ENCODE results near the gene PHF21B. TPM values are rescaled to one million over a fixed set of nuclear protein-coding genes. Genes with fewer than 3 reads are reported as not detected.
"Not testable (repeated sequence)": the region's sequence is repeated elsewhere in the genome, so short reads cannot be mapped to it uniquely, and the experiment has no call there.

The PHF21B gene
- total RNA-seq, 3 donors from 2014 or later (not counting 1 experiment from before 2014, with no cell fraction given): not detected

- H3K36me3 ChIP-seq (ENCODE audit: control insufficient read depth, insufficient read depth, low read length): no peaks in the 10 kb centered on the region
- DNase-seq (no peak), ATAC-seq (no peak)
- intact Hi-C loops (cut with micrococcal nuclease): no loop called here
- no peaks in the 10 kb centered on the region for H3K4me1 ChIP-seq (ENCODE audit: control insufficient read depth, insufficient read depth, low read length)
- 86% methylated on average over 5 of the region's 5 CpGs for WGBS (ENCODE audit: insufficient coverage)
- H3K27ac ChIP-seq (ENCODE audit: low read length): no peak overlapping the region
- no peaks in the 10 kb centered on the region for H3K4me1 Mint-ChIP-seq
- no peaks in the 10 kb centered on the region for H3K27me3 Mint-ChIP-seq (ENCODE audit: low read depth in 2 of 2)
- no peaks in the 10 kb centered on the region for H3K27me3 ChIP-seq (ENCODE audit: control insufficient read depth, insufficient read depth, low read length)
- no peaks in the 10 kb centered on the region for H3K9me3 Mint-ChIP-seq
- no peaks in the 10 kb centered on the region for H3K9me3 ChIP-seq (ENCODE audit: control insufficient read depth, insufficient read depth, low read length)
- TF ChIP-seq, protein P1, sequence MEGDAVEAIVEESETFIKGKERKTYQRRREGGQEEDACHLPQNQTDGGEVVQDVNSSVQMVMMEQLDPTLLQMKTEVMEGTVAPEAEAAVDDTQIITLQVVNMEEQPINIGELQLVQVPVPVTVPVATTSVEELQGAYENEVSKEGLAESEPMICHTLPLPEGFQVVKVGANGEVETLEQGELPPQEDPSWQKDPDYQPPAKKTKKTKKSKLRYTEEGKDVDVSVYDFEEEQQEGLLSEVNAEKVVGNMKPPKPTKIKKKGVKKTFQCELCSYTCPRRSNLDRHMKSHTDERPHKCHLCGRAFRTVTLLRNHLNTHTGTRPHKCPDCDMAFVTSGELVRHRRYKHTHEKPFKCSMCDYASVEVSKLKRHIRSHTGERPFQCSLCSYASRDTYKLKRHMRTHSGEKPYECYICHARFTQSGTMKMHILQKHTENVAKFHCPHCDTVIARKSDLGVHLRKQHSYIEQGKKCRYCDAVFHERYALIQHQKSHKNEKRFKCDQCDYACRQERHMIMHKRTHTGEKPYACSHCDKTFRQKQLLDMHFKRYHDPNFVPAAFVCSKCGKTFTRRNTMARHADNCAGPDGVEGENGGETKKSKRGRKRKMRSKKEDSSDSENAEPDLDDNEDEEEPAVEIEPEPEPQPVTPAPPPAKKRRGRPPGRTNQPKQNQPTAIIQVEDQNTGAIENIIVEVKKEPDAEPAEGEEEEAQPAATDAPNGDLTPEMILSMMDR (IDR thresholded peaks at IDR 0.05): no peak
- H3K4me3 ChIP-seq (ENCODE audit: low read length): no peak overlapping the region
- no peak overlapping the region for H3K27ac Mint-ChIP-seq
- H3K36me3 Mint-ChIP-seq: no peaks in the 10 kb centered on the region
- no peak overlapping the region for H3K4me3 Mint-ChIP-seq
Measured at GRCh38 chr22:44855855-44856254, 153.9 kb downstream of the PHF21B start.

DNA sequence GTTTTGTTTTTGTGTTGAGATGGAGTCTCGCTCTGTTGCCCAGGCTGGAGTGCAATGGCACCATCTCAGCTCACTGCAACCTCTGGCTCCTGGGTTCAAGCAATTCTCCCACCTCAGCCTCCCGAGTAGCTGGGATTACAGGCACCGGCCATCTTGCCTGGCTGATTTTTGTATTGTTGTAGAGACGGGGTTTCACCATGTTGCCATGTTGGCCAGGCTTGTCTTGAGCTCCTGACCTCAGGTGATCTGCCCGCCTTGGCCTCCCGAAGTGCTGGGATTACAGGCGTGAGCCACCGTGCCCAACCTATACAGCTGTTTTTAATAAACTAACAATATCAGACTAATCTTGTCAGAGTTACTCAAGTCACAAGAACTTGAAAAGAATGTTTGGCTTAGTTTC lies 155.2 kb downstream of the PHF21B start:
- H3K27me3 ChIP-seq (ENCODE audit: control insufficient read depth, insufficient read depth, low read length); ATAC-seq; DNase-seq; intact Hi-C loops (cut with micrococcal nuclease); H3K4me3 ChIP-seq (ENCODE audit: low read length); H3K36me3 Mint-ChIP-seq; H3K4me1 Mint-ChIP-seq; H3K27ac ChIP-seq (ENCODE audit: low read length); H3K27ac Mint-ChIP-seq; H3K9me3 Mint-ChIP-seq; H3K9me3 ChIP-seq (ENCODE audit: control insufficient read depth, insufficient read depth, low read length); H3K27me3 Mint-ChIP-seq (ENCODE audit: low read depth in 2 of 2); H3K36me3 ChIP-seq (ENCODE audit: control insufficient read depth, insufficient read depth, low read length); H3K4me3 Mint-ChIP-seq; H3K4me1 ChIP-seq (ENCODE audit: control insufficient read depth, insufficient read depth, low read length): not testable (repeated sequence)
- 94% methylated on average over 8 of the region's 8 CpGs for WGBS (ENCODE audit: insufficient coverage)

- Histone ChIP-seq H3K27me3 (ENCODE audit: control insufficient read depth, insufficient read depth, low read length) (no peaks in the 10 kb centered on the region), H3K4me1 (ENCODE audit: control insufficient read depth, insufficient read depth, low read length) (no peaks in the 10 kb centered on the region), H3K36me3 (ENCODE audit: control insufficient read depth, insufficient read depth, low read length) (no peaks in the 10 kb centered on the region), H3K9me3 (ENCODE audit: control insufficient read depth, insufficient read depth, low read length) (no peaks in the 10 kb centered on the region), H3K27ac (ENCODE audit: low read length) (no peak overlapping the region), H3K4me3 (ENCODE audit: low read length) (no peak overlapping the region)
- no peak overlapping the region for H3K27ac Mint-ChIP-seq
- no peaks in the 10 kb centered on the region for H3K36me3 Mint-ChIP-seq
- DNase-seq (no peak), ATAC-seq (no peak)
- TF ChIP-seq, protein P1 (IDR thresholded peaks at IDR 0.05): no peak
- intact Hi-C loops (cut with micrococcal nuclease): no loop called here
- no peaks in the 10 kb centered on the region for H3K4me1 Mint-ChIP-seq
- H3K27me3 Mint-ChIP-seq (ENCODE audit: low read depth in 2 of 2): no peaks in the 10 kb centered on the region
- no peaks in the 10 kb centered on the region for H3K9me3 Mint-ChIP-seq
- WGBS (ENCODE audit: insufficient coverage): 95% methylated on average over 5 of the region's 6 CpGs
- no peak overlapping the region for H3K4me3 Mint-ChIP-seq
Measured at GRCh38 chr22:44850946-44851345, 158.9 kb downstream of the PHF21B start.

GRCh38 chr22:44848791-44849420 lies 160.9 kb downstream of the PHF21B start:
- Mint-ChIP-seq H3K36me3 (peaks cover 8% of the 10 kb centered on the region), H3K27me3 (ENCODE audit: low read depth in 2 of 2) (no peaks in the 10 kb centered on the region), H3K4me3 (no peak overlapping the region), H3K9me3 (no peaks in the 10 kb centered on the region), H3K4me1 (no peaks in the 10 kb centered on the region), H3K27ac (no peak overlapping the region)
- intact Hi-C loops (cut with micrococcal nuclease): no loop called here
- peaks cover 4% of the 10 kb centered on the region for H3K9me3 ChIP-seq (ENCODE audit: control insufficient read depth, insufficient read depth, low read length)
- DNase-seq (no peak), ATAC-seq (no peak)
- H3K27me3 ChIP-seq (ENCODE audit: control insufficient read depth, insufficient read depth, low read length): no peaks in the 10 kb centered on the region
- H3K27ac ChIP-seq (ENCODE audit: low read length): no peak overlapping the region
- 93% methylated on average over 21 of the region's 21 CpGs for WGBS (ENCODE audit: insufficient coverage)
- H3K4me1 ChIP-seq (ENCODE audit: control insufficient read depth, insufficient read depth, low read length): no peaks in the 10 kb centered on the region
- TF ChIP-seq, protein P1 (IDR thresholded peaks at IDR 0.05): no peak
- H3K4me3 ChIP-seq (ENCODE audit: low read length): no peak overlapping the region
- no peaks in the 10 kb centered on the region for H3K36me3 ChIP-seq (ENCODE audit: control insufficient read depth, insufficient read depth, low read length)

Data from natural killer cell (primary cell).